NCI-H2196 (cell line): Measurements from ENCODE around the gene ALAD.
"Not testable (repeated sequence)": the region's sequence is repeated elsewhere in the genome, so short reads cannot be mapped to it uniquely, and the experiment has no call there.

Experiments used
- DNase-seq: peaks from one replicate; lab custom pipeline; 2025; ENCODE audit not compliant: unreplicated experiment; lab: John Stamatoyannopoulos, UW

Gene ALAD

DNA sequence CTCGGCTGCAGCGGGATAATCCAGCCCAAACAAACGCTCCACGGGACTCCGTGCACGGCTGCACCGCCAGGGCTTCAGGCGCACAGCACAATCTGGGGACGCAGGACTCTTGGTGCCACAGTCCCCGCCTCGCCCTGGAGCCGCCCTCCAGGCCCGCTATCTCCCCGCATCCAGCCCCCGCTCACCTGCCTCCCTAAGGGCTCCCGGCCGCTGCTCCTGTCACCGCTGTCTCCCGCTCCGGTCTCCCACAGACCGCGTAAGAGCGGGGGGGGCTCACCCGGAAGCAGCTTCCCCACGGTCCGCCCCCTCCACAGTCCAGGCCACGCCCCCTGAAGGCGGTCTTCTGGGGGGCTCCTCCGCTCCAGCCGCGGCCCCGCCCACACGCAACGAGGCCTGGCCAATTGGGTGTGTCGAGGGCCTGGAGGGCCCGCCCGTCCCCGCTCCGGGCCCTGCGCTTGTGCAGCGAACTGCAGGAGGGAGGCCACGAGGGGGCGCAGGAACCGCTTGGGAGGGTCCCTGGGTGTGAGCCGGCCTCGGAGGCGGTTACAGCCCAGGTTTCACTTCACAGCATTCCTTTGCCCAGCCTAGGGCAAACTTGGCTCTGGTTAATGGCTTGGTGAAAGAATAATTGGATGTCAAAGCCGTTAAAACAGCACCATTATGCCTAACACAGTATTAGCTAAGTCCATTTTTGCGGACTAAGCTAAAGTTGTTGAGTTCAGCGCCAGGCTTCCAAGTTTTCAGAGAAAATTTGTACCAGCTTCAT lies at the start of gene ALAD:
Gene ALAD, minus strand, starts transcription at position 258 of the 766 bp plus-strand sequence. CDS start 7,725 bp downstream, outside the sequence.
- DNase-seq = peak; percentile 99

DNA sequence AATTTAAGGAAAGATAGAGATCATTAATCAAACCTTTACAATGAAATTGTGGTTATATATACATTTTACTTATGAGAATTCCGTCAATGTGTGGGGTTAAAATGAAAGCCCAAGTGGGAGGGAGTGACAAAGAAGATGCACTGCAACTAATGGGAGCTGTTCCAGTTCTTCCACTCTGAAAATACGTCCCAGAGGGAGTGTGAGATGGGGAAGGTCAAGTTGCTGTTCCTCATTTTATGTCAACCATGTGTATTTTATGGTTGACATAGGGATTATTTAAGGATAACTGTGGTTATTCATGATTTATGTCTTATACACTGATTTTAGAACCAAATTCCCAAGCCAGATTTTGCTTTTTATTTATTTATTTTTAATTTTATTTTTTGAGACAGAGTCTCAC lies 48.3 kb upstream of the ALAD start:
- DNase-seq = no peak

DNA sequence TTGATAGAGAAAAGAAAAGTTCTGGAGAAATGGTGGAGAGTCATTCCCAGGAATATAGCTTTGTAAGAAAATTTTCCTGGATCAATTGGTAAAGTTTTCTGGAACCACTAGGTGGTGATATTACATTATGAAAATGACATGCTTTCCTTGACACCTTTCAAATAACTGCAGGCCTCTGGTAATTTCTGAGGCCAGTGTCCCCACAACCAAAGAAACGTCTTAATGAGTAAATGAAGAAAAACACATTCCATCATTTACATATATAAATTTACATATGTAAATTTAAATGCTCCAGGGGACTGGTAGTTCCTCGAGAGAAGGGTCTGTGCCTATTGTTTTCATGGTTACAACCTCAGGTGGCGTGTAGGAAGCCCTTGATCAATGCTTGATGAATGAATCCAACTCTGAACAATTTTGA lies 45.2 kb upstream of the ALAD start:
- DNase-seq = peak; percentile 69

DNA sequence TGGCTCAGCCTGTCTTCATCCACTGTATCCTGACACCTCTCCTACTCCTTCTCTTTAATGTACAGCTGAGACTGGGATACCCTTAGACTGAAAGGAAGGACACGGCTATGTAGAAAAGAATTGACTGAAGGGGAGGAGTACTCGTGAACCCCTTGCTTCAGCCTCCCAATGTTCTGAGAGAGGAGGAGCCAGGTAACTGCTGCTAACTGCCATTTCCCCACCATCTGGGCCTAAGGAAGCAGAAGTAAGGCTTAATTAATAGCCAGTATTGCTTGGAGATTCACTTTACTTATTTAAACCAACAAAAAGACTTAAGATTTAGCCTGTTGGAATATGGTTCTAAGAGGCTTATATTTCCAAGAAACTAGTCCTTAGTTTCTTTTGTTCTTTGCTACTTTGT lies 43.7 kb upstream of the ALAD start:
- DNase-seq = no peak

DNA sequence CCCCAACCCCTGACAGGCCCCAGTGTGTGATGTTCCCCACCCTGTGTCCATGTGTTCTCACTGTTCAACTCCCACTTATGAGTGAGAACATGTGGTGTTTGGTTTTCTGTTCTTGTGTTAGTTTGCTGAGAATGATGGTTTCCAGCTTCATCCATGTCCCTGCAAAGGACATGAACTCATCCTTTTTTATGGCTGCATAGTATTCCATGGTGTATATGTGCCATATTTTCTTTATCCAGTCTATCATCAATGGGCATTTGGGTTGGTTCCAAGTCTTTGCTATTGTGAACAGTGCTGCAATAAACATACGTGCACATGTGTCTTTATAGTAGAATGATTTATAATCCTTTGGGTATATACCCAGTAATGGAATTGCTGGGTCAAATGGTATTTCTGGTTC lies 36.6 kb upstream of the ALAD start:
- DNase-seq = not testable (repeated sequence)

DNA sequence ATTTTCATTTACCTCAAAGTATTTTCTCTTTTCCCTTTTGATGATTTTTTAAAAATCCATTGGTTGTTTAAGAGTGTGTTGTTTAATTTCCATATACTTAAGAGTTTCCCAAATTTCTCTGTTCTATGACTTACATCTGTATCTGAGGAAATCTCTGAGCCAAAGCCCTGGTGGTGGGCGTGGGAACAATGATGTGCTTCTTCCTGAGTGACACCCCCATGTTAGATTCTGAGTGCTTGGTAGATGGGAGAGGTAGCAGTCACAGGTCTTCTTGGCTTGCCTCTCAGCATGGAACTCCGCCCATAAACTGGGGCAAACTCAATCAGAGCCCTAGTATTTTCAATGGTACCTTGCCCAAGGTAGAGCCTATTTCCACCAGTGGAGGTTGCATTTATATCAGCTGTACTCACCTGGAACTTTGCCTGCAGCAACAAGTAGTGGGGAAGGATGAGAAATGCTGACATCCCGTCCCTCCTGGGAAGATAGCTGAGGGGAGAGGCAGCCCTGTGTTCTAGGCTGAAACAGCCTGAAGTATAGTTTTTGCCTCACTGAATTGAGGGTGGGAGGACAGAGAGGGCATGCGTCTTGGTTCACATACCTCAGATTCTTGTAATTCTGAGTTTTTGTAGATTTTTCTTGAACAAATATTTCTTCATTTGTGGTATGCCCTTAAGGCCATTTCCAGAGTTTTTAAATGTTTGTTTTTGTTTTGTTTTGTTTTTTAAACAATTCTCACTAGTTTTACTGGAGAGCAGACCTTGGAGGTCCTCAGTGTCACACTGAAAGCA lies 35.8 kb upstream of the ALAD start:
- DNase-seq = no peak

DNA sequence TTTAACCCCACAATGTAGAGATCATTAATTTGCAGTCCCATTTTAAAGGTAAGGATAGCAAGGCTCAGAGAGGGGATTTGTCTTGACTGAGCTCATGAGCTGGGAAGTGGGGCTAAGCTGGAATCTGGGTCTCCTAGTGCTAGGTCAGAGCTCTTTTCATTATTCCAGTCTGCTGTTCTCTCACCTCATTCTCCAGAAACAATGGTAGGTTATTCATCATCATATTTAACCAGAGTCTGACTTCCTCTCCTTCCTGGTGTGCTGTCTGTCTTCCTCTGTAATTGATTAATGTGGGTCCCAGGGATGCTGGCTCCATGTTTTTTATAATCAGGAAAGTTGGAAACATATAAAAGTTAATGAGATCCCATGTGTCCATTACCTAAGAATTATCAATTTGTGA lies 30.1 kb upstream of the ALAD start:
- DNase-seq = no peak

DNA sequence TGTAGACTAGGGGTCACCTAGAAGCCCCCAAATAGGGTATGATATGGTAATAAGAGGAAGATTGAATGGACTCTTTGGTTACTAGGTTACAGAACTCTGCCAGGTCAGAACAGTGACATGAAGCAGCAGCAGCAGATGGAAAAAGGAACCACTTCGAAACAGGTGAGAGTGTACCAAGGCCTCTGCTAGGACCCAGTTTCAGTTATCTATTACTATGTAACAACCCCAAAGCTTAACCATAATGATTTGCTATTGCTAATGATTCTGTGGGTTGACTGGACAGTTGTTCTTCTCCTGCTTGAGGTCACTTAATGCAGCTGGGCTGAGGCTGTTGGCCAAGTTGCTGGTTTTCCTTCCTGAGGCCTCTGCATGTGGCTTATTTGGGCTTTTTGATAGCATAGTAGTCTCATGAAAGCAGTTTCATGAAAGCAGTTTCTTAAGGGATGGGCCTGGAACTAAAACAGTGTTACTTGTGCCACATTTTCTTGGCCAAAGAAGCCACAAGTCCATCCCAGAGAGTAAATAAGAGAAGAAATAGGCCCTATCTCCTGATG lies 27.1 kb upstream of the ALAD start:
- DNase-seq = no peak

DNA sequence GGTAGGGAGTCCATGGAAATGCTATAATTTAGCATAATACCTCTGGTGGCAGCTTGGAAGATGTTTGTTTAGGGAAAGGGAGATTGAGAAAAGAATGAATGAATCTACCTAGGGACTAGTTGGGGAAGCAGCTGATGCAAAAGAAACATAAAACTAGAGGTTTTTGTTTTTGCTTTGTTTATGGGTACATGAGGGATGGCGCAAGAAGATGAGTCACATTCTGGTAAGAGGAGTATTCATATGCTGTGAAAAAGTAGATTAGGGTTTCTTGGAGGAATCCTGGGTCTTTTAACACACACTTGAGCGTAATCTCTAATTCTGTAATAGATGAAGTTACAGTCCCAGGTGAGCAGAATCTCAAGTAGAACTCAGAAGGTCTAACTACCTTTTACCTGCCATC lies 26.5 kb upstream of the ALAD start:
- DNase-seq = no peak

DNA sequence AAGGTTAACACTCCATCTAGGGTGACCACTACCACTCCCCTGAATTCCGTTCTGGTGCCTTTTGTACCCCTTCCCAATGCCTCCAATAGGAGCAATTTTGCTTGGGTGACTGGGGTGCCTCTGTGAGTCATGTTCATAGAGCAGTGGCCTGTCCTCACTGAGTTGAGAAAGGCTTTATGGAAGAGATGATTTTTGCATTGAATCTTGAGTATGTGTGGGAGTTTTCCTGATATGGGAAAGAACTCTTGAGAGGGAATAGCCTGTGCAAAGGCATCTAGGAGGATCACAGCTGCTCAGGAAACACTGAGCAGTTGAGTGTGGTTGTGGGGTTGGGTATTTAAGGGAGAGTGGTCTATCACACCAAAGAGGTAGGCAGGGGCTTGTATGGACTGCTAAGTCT lies 25.6 kb upstream of the ALAD start:
- DNase-seq = no peak

DNA sequence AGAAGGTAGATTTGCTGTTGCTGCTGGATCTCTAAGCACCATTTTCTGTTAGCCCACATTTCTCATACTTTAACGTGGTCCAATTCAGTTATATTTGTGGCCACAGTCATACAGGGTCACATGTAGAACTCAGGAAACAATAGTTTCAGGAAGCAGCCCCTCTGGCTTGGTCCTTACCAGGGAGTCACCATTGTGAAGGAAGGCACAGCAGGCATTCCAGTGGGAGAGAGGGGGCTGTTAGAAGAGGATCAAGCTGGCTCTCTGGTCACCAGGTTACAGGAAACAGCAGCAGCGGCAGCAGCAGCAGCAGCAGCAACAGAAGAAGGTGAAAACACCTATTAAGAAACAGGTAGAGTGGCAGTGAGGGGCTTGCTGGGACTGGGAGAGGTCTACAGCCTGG lies 24.0 kb upstream of the ALAD start:
- DNase-seq = no peak

DNA sequence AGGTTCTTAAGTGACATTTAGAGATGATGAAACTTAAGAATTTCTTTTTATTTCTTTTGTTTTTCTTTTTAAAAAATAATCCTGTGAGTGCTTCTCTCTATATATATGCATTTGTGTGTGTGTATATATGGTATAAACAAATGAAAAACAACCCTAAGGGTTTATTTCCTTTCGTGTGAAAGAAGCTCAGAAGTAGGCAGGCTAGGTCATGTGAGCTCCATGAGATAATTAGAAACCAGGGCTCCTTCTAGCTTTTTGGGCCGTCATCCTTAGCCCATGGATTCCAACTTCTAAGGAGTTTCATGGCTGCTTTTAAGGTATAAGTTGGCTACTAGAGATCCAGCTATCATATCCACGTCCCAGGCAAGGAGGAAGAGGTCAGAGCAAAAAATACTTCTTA lies 20.6 kb upstream of the ALAD start:
- DNase-seq = no peak

DNA sequence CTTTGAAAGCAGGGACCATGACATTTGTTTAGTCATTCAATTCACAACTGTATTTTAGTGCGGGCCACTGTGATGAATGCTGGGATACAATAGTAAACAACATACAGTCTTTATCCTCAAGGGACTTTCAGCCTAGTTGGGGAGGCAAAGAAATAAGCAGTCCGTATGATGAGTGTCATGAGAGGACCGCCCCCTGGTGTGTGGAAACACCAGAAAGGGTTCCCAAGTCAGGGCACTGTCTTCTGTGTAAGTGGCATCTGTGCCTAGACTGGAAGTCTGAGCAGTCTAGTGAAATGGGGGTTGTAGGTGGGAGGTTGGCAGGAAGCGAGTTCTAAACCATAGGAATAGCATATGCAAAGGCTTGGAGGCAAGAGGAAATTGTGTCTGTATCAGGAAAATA lies 16.3 kb upstream of the ALAD start:
- no peak for DNase-seq

DNA sequence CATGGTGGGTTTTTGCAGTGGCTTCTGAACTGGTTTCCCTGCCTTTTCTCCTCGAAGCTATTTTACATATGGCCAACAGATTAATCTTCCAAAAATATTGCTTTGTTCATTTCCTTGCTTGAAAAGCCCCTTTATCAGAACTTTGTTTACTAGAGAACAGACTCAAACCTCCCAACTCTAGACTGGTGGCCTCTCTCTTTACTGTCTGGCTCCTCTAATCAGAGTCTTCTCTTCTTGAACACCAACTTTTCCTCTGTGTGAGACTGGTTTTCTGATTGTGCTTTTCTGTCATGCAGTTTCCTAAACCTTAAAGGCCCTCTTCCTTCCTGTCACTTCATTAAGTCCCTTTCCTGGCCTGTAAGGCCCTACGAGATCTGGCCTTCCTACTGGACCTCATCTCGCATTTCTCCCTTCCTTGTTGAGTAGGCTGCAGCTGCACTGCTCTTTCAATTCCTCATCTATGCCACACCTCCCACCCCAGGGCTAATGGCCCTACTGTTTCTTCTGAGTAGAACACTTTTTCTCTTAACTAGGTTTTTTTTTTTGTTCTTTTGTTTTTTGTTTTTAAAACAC lies 15.2 kb upstream of the ALAD start:
- no peak for DNase-seq

DNA sequence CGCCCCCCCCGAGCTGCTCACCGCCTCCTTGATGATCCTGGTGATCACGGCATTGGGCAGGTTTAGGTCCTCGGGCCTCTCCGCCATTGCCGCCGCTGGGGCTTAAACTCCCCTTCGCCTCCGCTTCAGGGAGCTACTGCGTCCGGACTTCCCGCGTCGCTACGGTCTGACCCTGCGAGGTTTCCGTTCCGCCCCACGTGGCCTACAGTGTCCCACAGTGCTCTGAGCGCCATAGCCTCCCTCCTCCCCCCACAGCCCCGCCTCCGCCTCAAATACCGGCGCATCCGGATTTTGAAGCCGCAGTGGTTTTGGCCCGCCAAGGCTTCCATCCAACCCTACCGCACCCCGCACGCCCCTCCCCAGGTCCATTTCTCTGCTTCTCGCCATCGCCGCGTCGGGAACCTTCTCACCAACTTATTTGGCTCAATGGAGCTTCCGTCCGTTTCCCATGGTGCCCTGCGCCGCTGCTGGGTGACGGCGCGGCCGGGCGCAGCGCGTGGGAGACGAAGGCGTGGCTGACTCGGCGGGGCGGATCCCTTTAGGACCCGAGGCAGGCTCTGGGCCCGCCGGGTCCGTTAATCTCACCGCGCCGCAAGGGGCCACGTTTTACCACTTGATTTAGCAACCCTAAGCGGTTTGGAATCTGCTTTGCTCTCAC lies 9.3 kb upstream of the ALAD start, which contains the start of the genes C9orf43 and POLE3:
Gene C9orf43, plus strand, starts transcription at position 541 of the 658 bp plus-strand sequence. CDS start 2,747 bp downstream, outside the sequence.
Gene POLE3, minus strand, starts transcription at position 469 of the 658 bp plus-strand sequence. Its CDS starts 382 bp downstream, at position 87.
- peak; percentile 97 for DNase-seq

DNA sequence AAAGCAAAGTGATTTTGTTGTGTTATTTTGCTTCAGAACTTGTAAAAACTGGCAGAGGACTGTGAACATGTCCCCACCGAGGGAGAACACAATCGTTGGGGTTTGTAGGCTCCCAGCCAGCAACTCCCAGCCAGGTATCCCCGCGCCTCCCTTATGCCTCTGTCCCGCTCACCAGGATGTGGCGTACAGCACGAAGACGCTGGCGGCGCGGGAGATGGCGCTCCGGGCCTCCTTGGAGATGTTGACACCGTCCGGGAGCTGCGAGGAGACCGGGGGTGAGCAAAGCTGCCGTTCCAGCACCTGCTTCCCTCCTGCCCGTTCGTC lies 8.8 kb upstream of the ALAD start:
- DNase-seq = no peak

DNA sequence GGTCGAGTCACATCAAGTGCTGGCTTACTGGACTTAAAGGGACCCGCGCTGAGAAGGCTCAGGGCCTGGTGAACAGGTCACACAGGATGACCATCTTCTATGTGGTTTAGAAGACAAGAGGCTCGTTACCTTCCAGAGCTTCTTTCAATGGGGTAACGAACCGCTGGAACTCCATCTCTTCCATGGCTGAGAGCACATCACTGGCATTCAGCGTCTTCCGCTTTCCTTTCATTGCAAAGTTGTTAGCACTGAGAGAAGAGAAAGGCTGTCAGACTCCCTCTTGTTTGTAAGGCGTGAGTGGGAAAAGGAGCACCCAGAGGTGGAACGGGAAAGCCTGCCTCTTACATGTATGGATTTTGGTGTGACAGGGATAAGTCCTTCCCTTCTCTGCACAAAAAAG lies 8.4 kb upstream of the ALAD start:
- DNase-seq = no peak

DNA sequence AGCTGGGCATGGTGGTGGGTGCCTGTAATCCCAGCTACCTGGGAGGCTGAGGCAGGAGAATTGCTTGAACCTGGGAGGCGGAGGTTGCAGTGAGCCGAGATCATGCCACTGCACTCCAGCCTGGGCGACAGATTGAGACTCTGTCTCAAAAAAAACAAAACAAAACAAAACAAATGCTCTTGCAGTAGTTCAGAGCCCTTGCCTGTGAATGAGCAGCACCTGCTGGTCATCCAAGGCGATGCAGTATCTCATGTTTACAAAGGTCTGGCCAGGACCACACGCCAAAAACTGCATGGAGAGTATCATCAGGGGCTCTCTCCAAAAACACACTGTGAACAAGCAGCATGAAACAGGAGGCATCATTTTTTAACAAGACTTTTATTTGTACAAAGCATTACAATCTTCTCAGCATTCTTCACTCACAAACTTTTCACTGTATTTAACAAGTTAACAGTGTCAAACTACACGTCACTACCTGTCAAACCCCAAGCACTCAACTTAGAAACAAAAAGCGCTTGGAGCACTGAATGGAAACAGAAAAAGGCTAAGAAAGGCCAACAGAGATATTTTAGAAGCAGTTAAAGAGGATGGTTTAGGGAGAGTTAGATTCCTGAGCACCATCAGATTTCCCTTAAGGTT lies 5.9 kb upstream of the ALAD start:
- DNase-seq = peak; percentile 67

DNA sequence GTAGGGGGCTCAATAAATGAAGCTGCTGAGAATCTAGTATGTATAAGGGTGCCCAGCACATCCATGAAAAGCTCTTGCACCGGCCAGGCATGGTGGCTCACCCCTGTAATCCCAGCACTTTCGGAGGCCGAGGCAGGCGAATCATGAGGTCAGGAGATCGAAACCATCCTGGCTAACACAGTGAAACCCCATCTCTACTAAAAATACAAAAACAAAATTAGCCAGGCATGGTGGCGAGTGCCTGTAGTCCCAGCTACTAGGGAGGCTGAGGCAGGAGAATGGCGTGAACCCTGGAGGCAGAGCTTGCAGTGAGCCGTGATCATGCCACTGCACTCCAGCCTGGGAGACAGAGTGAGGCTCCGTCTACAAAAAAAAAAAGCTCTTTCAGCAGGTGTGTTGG lies 5.3 kb upstream of the ALAD start:
- not testable (repeated sequence) for DNase-seq

DNA sequence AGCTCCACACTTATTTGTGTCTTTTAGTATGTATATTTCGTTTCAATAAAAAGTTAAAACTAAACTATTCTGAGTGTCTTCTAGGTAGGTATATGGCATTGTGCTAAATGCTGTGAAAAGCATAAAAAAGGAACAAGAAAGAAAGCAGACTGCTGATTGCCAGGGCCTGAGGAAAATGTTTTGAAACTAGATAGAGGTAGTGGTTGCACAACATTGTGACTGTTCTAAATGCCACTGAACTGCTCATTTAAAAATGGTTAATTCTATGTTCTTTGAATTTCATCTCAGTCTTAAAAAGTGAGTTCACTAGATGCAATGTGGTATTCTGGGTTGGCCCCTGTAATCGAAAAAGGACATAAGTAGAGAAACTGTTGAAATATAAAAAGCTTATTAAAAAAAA lies 2.6 kb upstream of the ALAD start:
- no peak for DNase-seq
